CD4-positive, CD25-positive, alpha-beta regulatory T cell (primary cell): ENCODE results near the gene AUP1. TPM values are rescaled to one million over a fixed set of nuclear protein-coding genes. Genes with fewer than 3 reads are reported as not detected.
A peak's percentile ranks its signal among the peaks of the same experiment; 100 is the strongest.

Experiments used
- ATAC-seq, 2 donors: fragments of 150-1000 bp; cut with Tn5 transposase; one replicate each; pipeline ENCODE4 v1.10.0; 2021; ENCODE audit warnings: low read depth in 2 of 2, moderate number of reproducible peaks in 2 of 2, moderate library complexity in 1 of 2
- DNase-seq, 3 donors: peaks; one replicate each; pipeline versions ENCODE4 v3.0.0 to v3.0.0-alpha.2; 2012 to 2022; ENCODE audit warnings: mixed read lengths in 1 of 3
- H3K27ac ChIP-seq: one replicate; pipeline ENCODE4 v1.7.0; 2013; ENCODE audit warnings: mild to moderate bottlenecking, low read length; ENCODE audit not compliant: insufficient read depth, poor library complexity, severe bottlenecking
- H3K27me3 ChIP-seq: one replicate; pipeline ENCODE4 v1.7.0; 2013; ENCODE audit warnings: low read length; ENCODE audit not compliant: control insufficient read depth, insufficient read depth
- H3K36me3 ChIP-seq: one replicate; pipeline ENCODE4 v1.7.0; 2013; ENCODE audit warnings: mild to moderate bottlenecking, low read length, moderate library complexity; ENCODE audit not compliant: control insufficient read depth, insufficient read depth
- H3K4me1 ChIP-seq: 2 replicates; pipeline ENCODE4 v1.7.0; 2013; ENCODE audit warnings: mild to moderate bottlenecking, low read length; ENCODE audit not compliant: insufficient read depth, control insufficient read depth, poor library complexity, severe bottlenecking
- H3K4me3 ChIP-seq: one replicate; pipeline ENCODE4 v1.7.0; 2013; ENCODE audit warnings: low read depth, mild to moderate bottlenecking, low read length, moderate library complexity
- H3K9me3 ChIP-seq, 2 experiments: 1 replicate in 1 of 2; 2 replicates in 1 of 2; pipeline ENCODE4 v1.7.0; 2013; ENCODE audit warnings: low read length in 2 of 2, mild to moderate bottlenecking in 1 of 2, moderate library complexity in 1 of 2; ENCODE audit not compliant: control insufficient read depth in 2 of 2
- H3K27ac Mint-ChIP-seq, 3 donors: one replicate each; pipeline ENCODE4 v1.8.0; 2020 to 2022; ENCODE audit warnings: mild to moderate bottlenecking in 3 of 3, mixed read lengths in 3 of 3, moderate library complexity in 2 of 3
- H3K27me3 Mint-ChIP-seq: one replicate; pipeline ENCODE4 v1.8.0; 2022; ENCODE audit warnings: mild to moderate bottlenecking, mixed read lengths
- H3K36me3 Mint-ChIP-seq: one replicate; pipeline ENCODE4 v1.8.0; 2020; ENCODE audit warnings: mixed read lengths
- H3K4me1 Mint-ChIP-seq, 4 donors: one replicate each; pipeline ENCODE4 v1.8.0; 2020 to 2022; ENCODE audit warnings: mixed read lengths in 4 of 4, mild to moderate bottlenecking in 1 of 4
- H3K4me3 Mint-ChIP-seq, 4 donors: one replicate each; pipeline ENCODE4 v1.8.0; 2020 to 2022; ENCODE audit warnings: mild to moderate bottlenecking in 4 of 4, mixed read lengths in 4 of 4, moderate library complexity in 3 of 4
- H3K9me3 Mint-ChIP-seq, 7 donors: one replicate each; pipeline ENCODE4 v1.8.0; 2020 to 2022; ENCODE audit warnings: mixed read lengths in 7 of 7, mild to moderate bottlenecking in 3 of 7, moderate library complexity in 2 of 7
- polyA plus RNA-seq, 4 donors: library from polyadenylated mRNA; unstranded; fragments of 300-500 nt; fragmentation: Illumina TruSeq; gene quantifications; one replicate each; pipeline ENCODE4 v1.2.3, GENCODE V29; 2021
- total RNA-seq: library from RNA; stranded (reverse); gene quantifications from one replicate; pipeline ENCODE4 v1.2.3, GENCODE V29; 2022

Gene AUP1
- total and polyA plus RNA-seq, 5 donors from 2014 or later: 85.7 to 183 (median 108) TPM

GRCh38 chr2:74550231-74550630 lies 20.7 kb upstream of the AUP1 start:
- ATAC-seq (no peak), DNase-seq (no peak)
- Mint-ChIP-seq H3K27me3 (peaks cover 62% of the 10 kb centered on the region), H3K9me3 (peaks cover 0 to 3% (median 0%) of the 10 kb centered on the region in 7 donors), H3K27ac (no peak overlapping the region), H3K36me3 (no peaks in the 10 kb centered on the region), H3K4me3 (peak overlapping the region in 3 of 4 donors; percentile 61 to 92 (median 65)), H3K4me1 (peaks cover 5 to 26% (median 10%) of the 10 kb centered on the region in 4 donors)
- Histone ChIP-seq H3K4me3 (no peak overlapping the region), H3K36me3 (no peaks in the 10 kb centered on the region), H3K9me3 (no peaks in the 10 kb centered on the region), H3K27me3 (peaks cover 29% of the 10 kb centered on the region), H3K27ac (no peak overlapping the region), H3K4me1 (peaks cover 26% of the 10 kb centered on the region)

- Mint-ChIP-seq H3K4me3 (peak overlapping the region; percentile 5 to 65 (median 26)), H3K9me3 (peaks cover 0 to 3% (median 0%) of the 10 kb centered on the region in 7 donors), H3K27me3 (peaks cover 68% of the 10 kb centered on the region), H3K36me3 (no peaks in the 10 kb centered on the region), H3K4me1 (peaks cover 5 to 22% (median 10%) of the 10 kb centered on the region in 4 donors), H3K27ac (no peak overlapping the region)
- Histone ChIP-seq H3K4me1 (peaks cover 19% of the 10 kb centered on the region), H3K27me3 (peaks cover 33% of the 10 kb centered on the region), H3K36me3 (no peaks in the 10 kb centered on the region), H3K4me3 (no peak overlapping the region), H3K9me3 (no peaks in the 10 kb centered on the region), H3K27ac (no peak overlapping the region)
- DNase-seq: no peak
- no peak for ATAC-seq
Measured at GRCh38 chr2:74548900-74549826, 19.7 kb upstream of the AUP1 start.

GRCh38 chr2:74548285-74548899 lies 18.9 kb upstream of the AUP1 start:
- Mint-ChIP-seq H3K4me3 (peak overlapping the region; percentile 42 to 86 (median 46)), H3K4me1 (peaks cover 5 to 18% (median 10%) of the 10 kb centered on the region in 4 donors), H3K27ac (no peak overlapping the region), H3K36me3 (no peaks in the 10 kb centered on the region), H3K27me3 (peaks cover 68% of the 10 kb centered on the region), H3K9me3 (peaks cover 0 to 3% (median 0%) of the 10 kb centered on the region in 7 donors)
- no peak for DNase-seq
- Histone ChIP-seq H3K27ac (no peak overlapping the region), H3K27me3 (peaks cover 33% of the 10 kb centered on the region), H3K36me3 (no peaks in the 10 kb centered on the region), H3K4me1 (peaks cover 13% of the 10 kb centered on the region), H3K4me3 (no peak overlapping the region), H3K9me3 (no peaks in the 10 kb centered on the region)
- ATAC-seq: no peak

GRCh38 chr2:74546004-74546403 lies 16.5 kb upstream of the AUP1 start:
- no peaks in the 10 kb centered on the region for H3K36me3 Mint-ChIP-seq
- H3K4me3 Mint-ChIP-seq: no peak overlapping the region
- peaks cover 35% of the 10 kb centered on the region for H3K27me3 ChIP-seq
- H3K4me3 ChIP-seq: no peak overlapping the region
- DNase-seq (no peak), ATAC-seq (no peak)
- no peaks in the 10 kb centered on the region for H3K36me3 ChIP-seq
- H3K9me3 Mint-ChIP-seq: peaks cover 0 to 2% (median 0%) of the 10 kb centered on the region in 7 donors
- H3K27ac Mint-ChIP-seq: no peak overlapping the region
- H3K27ac ChIP-seq: no peak overlapping the region
- H3K27me3 Mint-ChIP-seq: peaks cover 58% of the 10 kb centered on the region
- H3K4me1 ChIP-seq: peaks cover 13% of the 10 kb centered on the region
- H3K9me3 ChIP-seq: no peaks in the 10 kb centered on the region
- H3K4me1 Mint-ChIP-seq: peaks cover 5 to 14% (median 7%) of the 10 kb centered on the region in 4 donors

- ATAC-seq (no peak), DNase-seq (peak in 1 of 3 donors; percentile 35)
- H3K4me3 ChIP-seq: no peak overlapping the region
- H3K27ac ChIP-seq: no peak overlapping the region
- Mint-ChIP-seq H3K9me3 (peaks cover 0 to 2% (median 0%) of the 10 kb centered on the region in 7 donors), H3K4me3 (peak overlapping the region in 1 of 4 donors; percentile 40), H3K27ac (no peak overlapping the region), H3K36me3 (no peaks in the 10 kb centered on the region), H3K27me3 (peaks cover 49% of the 10 kb centered on the region), H3K4me1 (peaks cover 5 to 13% (median 7%) of the 10 kb centered on the region in 4 donors)
- H3K27me3 ChIP-seq: peaks cover 30% of the 10 kb centered on the region
- peaks cover 13% of the 10 kb centered on the region for H3K4me1 ChIP-seq
- no peaks in the 10 kb centered on the region for H3K9me3 ChIP-seq
- no peaks in the 10 kb centered on the region for H3K36me3 ChIP-seq
Measured at GRCh38 chr2:74544634-74545033, 15.1 kb upstream of the AUP1 start.

- Mint-ChIP-seq H3K9me3 (peaks cover 0 to 2% (median 0%) of the 10 kb centered on the region in 7 donors), H3K36me3 (no peaks in the 10 kb centered on the region), H3K4me3 (no peak overlapping the region), H3K27me3 (peaks cover 50% of the 10 kb centered on the region), H3K27ac (no peak overlapping the region), H3K4me1 (peaks cover 0 to 2% (median under 1%) of the 10 kb centered on the region in 4 donors)
- Histone ChIP-seq H3K27ac (no peak overlapping the region), H3K4me3 (no peak overlapping the region), H3K4me1 (no peaks in the 10 kb centered on the region), H3K9me3 (no peaks in the 10 kb centered on the region), H3K27me3 (peaks cover 29% of the 10 kb centered on the region), H3K36me3 (no peaks in the 10 kb centered on the region)
- DNase-seq: no peak
- no peak for ATAC-seq
Measured at GRCh38 chr2:74542978-74543377, 13.5 kb upstream of the AUP1 start.

- H3K9me3 ChIP-seq: no peaks in the 10 kb centered on the region
Measured at GRCh38 chr2:74540291-74540690, 10.8 kb upstream of the AUP1 start.

More at GRCh38 chr2:74540291-74540690, 10.8 kb upstream of the AUP1 start:
- no peaks in the 10 kb centered on the region for H3K36me3 Mint-ChIP-seq
- no peak overlapping the region for H3K4me3 Mint-ChIP-seq
- Histone ChIP-seq H3K36me3 (no peaks in the 10 kb centered on the region), H3K4me3 (no peak overlapping the region), H3K27me3 (peaks cover 28% of the 10 kb centered on the region), H3K4me1 (no peaks in the 10 kb centered on the region), H3K27ac (no peak overlapping the region)
- H3K27ac Mint-ChIP-seq: no peak overlapping the region
- DNase-seq (no peak), ATAC-seq (no peak)
- peaks cover 32% of the 10 kb centered on the region for H3K27me3 Mint-ChIP-seq
- no peaks in the 10 kb centered on the region for H3K4me1 Mint-ChIP-seq
- peaks cover 0 to 2% (median 0%) of the 10 kb centered on the region in 7 donors for H3K9me3 Mint-ChIP-seq
